Tibial artery (tissue), 4 donors: Measurements from ENCODE around the gene CDKN2B-AS1.
"Not testable (repeated sequence)": the region's sequence is repeated elsewhere in the genome, so short reads cannot be mapped to it uniquely, and the experiment has no call there.

Experiments used
- DNase-seq, 2 donors: peaks; one replicate each; pipeline ENCODE4 v3.0.0-alpha.2; 2019
- H3K27ac ChIP-seq, 2 donors: fragments of 200-600 bp; sonication (generic) in 1 of 2; 1 replicate in 1 of 2; 2 replicates in 1 of 2; pipeline ENCODE4 v1.5.1; 2018 to 2019; ENCODE audit warnings: mild to moderate bottlenecking in 1 of 2
- H3K27me3 ChIP-seq, 2 donors: fragments of 200-600 bp; sonication (generic) in 1 of 2; one replicate each; pipeline versions ENCODE4 v1.5.1 to v1.6.0; 2016 to 2019
- H3K36me3 ChIP-seq, 3 donors: fragments of 200-600 bp; sonication (generic) in 2 of 3; one replicate each; pipeline ENCODE4 v1.5.1; 2016 to 2019; ENCODE audit warnings: mild to moderate bottlenecking in 2 of 3
- H3K4me1 ChIP-seq, 4 donors: fragments of 200-600 bp; sonication (generic) in 2 of 4; 1 replicate in 3 of 4; 2 replicates in 1 of 4; pipeline ENCODE4 v1.5.1; 2016 to 2019
- H3K4me3 ChIP-seq, 2 donors: fragments of 200-600 bp; sonication (generic) in 1 of 2; 1 replicate in 1 of 2; 2 replicates in 1 of 2; pipeline ENCODE4 v1.5.1; 2018 to 2019; ENCODE audit warnings: mild to moderate bottlenecking in 2 of 2
- H3K9me3 ChIP-seq, 3 donors: fragments of 200-600 bp; sonication (generic) in 1 of 3; one replicate each; pipeline ENCODE4 v1.5.1; 2016 to 2019
- intact Hi-C: fragments of 100-400 bp; cut with DNase I; formaldehyde crosslinking; loops from one replicate; pipeline ENCODE4 v1.15.0; 2023; ENCODE audit warnings: low total_unique reads
- TF ChIP-seq, protein P1 (sequence below), 2 experiments: fragments of 200-600 bp in 1 of 2; fragments of 450-650 bp in 1 of 2; IDR thresholded peaks; one replicate each; pipeline ENCODE4 v1.5.1; 2017 to 2019; ENCODE audit warnings: antibody characterized with exemption in 2 of 2, mild to moderate bottlenecking in 1 of 2, moderate library complexity in 1 of 2

The CDKN2B-AS1 gene

DNA sequence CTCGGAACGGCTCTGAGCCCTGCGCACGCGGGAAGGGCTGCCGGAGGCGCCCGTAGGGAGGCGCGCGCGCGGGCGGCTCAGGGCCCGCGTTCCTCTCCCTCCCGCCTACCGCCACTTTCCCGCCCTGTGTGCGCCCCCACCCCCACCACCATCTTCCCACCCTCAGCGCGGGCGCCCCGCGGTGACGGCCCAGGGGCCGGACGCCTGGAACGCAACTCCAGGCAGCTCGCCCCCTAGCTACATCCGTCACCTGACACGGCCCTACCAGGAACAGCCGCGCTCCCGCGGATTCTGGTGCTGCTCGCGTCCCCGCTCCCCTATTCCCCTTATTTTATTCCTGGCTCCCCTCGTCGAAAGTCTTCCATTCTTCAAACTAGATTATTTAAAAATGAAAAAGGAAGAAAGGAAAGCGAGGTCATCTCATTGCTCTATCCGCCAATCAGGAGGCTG, at the start of gene CDKN2B-AS1:
Gene CDKN2B-AS1 (plus strand): TSS at position 236 of the 450 bp plus-strand sequence.
- TF ChIP-seq, protein P1, sequence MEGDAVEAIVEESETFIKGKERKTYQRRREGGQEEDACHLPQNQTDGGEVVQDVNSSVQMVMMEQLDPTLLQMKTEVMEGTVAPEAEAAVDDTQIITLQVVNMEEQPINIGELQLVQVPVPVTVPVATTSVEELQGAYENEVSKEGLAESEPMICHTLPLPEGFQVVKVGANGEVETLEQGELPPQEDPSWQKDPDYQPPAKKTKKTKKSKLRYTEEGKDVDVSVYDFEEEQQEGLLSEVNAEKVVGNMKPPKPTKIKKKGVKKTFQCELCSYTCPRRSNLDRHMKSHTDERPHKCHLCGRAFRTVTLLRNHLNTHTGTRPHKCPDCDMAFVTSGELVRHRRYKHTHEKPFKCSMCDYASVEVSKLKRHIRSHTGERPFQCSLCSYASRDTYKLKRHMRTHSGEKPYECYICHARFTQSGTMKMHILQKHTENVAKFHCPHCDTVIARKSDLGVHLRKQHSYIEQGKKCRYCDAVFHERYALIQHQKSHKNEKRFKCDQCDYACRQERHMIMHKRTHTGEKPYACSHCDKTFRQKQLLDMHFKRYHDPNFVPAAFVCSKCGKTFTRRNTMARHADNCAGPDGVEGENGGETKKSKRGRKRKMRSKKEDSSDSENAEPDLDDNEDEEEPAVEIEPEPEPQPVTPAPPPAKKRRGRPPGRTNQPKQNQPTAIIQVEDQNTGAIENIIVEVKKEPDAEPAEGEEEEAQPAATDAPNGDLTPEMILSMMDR (IDR thresholded peaks at IDR 0.05) = no peak
- H3K36me3 ChIP-seq = no peaks in the 10 kb centered on the region
- H3K27ac ChIP-seq = peak within 1 kb of the TSS; percentile 73 to 75
- H3K9me3 ChIP-seq = no peaks in the 10 kb centered on the region
- peaks cover 0 to 14% (median 8%) of the 10 kb centered on the region in 4 donors for H3K4me1 ChIP-seq
- H3K4me3 ChIP-seq = peak within 1 kb of the TSS; percentile 79 to 86
- intact Hi-C loops = loop anchor here (2.0 kb wide), 1 partner anchor 14 kb away; the partner anchor contains the start of gene CDKN2B
- peaks cover 0 to 21% of the 10 kb centered on the region in 2 donors for H3K27me3 ChIP-seq
- peak in 1 of 2 donors; percentile 47 for DNase-seq

DNA sequence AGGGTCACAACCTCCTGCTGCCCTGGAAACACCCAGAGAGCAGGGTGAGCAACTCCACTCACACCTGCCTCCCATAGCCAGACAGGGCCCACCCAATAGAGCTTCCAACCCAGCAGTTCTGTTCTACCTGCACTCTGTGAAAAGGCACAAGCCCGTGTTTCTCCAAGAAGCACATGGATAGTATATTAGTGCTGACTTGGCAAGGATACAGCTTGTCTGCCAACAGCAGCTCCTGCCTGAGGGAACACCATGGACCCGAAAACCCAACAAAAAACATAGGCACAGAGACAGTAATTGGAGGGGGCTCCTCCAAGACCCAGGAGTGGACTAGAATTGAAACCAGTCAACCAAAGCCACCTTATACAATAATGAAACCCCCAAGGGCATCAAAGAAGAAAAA, 49.0 kb upstream of the CDKN2B-AS1 start:
- Histone ChIP-seq H3K27ac (no peak overlapping the region), H3K36me3 (no peaks in the 10 kb centered on the region), H3K27me3 (peaks cover 0 to 8% of the 10 kb centered on the region in 2 donors), H3K4me1 (no peaks in the 10 kb centered on the region), H3K4me3 (no peak overlapping the region), H3K9me3 (no peaks in the 10 kb centered on the region)
- TF ChIP-seq, protein P1 (IDR thresholded peaks at IDR 0.05) = no peak
- intact Hi-C loops = no loop called here
- DNase-seq = no peak

DNA sequence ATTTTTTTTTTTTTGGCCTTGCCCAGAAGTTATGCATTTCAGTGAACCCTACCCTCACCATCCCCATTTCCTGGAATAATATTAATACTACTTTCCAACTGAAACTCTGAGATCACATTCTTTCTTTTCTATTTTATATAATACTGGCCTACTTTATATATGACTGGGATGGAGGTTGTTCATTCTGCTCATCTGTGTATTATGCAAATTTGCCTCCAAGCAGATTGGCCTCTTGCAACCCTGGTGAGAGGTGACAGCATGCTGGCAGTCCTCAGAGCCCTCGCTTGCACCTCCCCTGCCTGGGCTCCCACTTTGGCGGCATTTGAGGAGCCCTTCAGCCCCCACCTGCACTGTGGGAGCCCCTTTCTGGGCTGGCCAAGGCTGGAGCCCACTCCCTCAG, 35.8 kb upstream of the CDKN2B-AS1 start:
- Histone ChIP-seq H3K9me3 (no peaks in the 10 kb centered on the region), H3K4me1 (no peaks in the 10 kb centered on the region), H3K27me3 (peaks cover 0 to 9% of the 10 kb centered on the region in 2 donors), H3K27ac (no peak overlapping the region), H3K36me3 (no peaks in the 10 kb centered on the region), H3K4me3 (no peak overlapping the region)
- intact Hi-C loops = no loop called here
- no peak for DNase-seq
- TF ChIP-seq, protein P1 (IDR thresholded peaks at IDR 0.05) = no peak

DNA sequence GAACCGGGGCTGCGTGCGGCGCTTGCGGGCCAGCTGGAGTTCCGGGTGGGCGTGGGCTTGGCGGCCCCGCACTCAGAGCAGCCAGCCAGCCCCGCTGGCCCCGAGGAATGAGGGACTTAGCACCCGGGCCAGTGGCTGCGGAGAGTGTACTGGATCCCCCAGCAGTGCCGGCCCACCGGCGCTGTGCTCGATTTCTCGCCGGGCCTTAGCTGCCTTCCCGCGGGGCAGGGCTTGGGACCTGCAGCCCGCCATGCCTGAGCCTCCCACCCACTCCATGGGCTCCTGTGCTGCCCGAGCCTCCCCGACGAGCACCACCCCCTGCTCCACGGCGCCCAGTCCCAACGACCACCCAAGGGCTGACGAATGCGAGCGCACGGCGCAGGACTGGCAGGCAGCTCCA, 35.3 kb upstream of the CDKN2B-AS1 start:
- H3K27ac ChIP-seq, H3K4me3 ChIP-seq, DNase-seq, H3K9me3 ChIP-seq, intact Hi-C loops, H3K36me3 ChIP-seq, H3K4me1 ChIP-seq: not testable (repeated sequence)
- H3K27me3 ChIP-seq = peaks cover 0 to 13% of the 10 kb centered on the region in 2 donors

DNA sequence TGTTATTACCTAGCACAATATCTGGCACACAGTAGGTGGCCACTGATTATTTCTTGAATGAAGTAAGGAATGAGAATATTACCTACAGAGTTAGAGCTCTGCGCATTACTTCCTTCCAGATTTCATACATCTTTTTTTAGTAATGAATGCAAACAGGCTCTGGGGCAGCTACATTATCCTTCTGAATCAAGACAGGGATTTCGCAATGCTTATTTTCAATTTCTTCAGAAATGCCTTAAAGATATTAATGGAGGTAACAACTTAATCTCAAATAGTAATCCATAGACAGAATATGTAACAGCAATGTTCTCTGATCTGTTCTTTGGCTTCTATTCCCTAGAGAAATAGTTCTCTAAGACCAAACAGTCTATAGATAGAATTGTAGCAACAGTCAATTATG, 33.0 kb upstream of the CDKN2B-AS1 start:
- intact Hi-C loops = no loop called here
- peaks cover 0 to 12% (median 6%) of the 10 kb centered on the region in 4 donors for H3K4me1 ChIP-seq
- H3K36me3 ChIP-seq = no peaks in the 10 kb centered on the region
- H3K4me3 ChIP-seq = no peak overlapping the region
- H3K27me3 ChIP-seq = peaks cover 0 to 35% of the 10 kb centered on the region in 2 donors
- TF ChIP-seq, protein P1 (IDR thresholded peaks at IDR 0.05) = no peak
- H3K9me3 ChIP-seq = peaks cover 0 to 4% (median 0%) of the 10 kb centered on the region in 3 donors
- DNase-seq = no peak
- H3K27ac ChIP-seq = no peak overlapping the region

DNA sequence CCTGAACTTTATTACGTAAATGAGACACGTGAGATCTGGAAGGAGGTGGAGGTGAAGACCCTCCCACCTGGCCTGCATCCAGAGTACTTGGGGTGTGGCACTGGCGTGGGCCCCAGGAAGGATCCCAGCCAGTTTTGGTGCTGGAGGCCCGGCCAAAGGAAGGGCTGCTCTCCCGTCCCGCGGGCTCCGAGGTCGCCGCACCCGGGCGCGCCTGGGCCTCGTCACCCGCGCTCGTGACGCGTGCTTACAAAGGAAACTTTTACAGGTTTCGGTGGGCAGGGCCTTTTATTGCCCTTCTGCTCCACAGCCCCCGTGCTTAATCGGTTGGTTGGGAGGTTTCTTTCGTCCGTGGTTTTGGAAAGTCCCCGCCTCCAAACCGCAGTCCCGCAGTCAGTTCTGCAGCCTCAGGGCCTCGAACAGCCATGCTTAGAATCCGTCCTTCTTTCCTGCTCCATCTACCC, 29.6 kb upstream of the CDKN2B-AS1 start:
- TF ChIP-seq, protein P1 (IDR thresholded peaks at IDR 0.05) = no peak
- Histone ChIP-seq H3K9me3 (peaks cover 0 to 8% (median 3%) of the 10 kb centered on the region in 3 donors), H3K4me3 (peak overlapping the region; percentile 24 to 30), H3K27ac (no peak overlapping the region), H3K27me3 (peaks cover 0 to 69% of the 10 kb centered on the region in 2 donors), H3K4me1 (peaks cover 0 to 22% (median 9%) of the 10 kb centered on the region in 4 donors), H3K36me3 (no peaks in the 10 kb centered on the region)
- intact Hi-C loops = no loop called here
- no peak for DNase-seq
